Lower lobe of right lung (tissue), 2 donors: ENCODE measurements around the gene GRID1. TPM values are rescaled to one million over a fixed set of nuclear protein-coding genes. Genes with fewer than 3 reads are reported as not detected.

ENCODE experiments used
- ATAC-seq, 2 donors: fragments of 200-7000 bp; cut with Tn5 transposase; one replicate each; pipeline ENCODE4 v1.9.1; 2020 to 2022; ENCODE audit warnings: mild to moderate bottlenecking in 2 of 2, moderate library complexity in 2 of 2
- DNase-seq: peaks from one replicate; pipeline ENCODE4 v3.0.0-alpha.2; 2020
- H3K27ac ChIP-seq: fragments of 200-600 bp; one replicate; pipeline ENCODE4 v1.8.0; 2022
- H3K27me3 ChIP-seq: fragments of 200-600 bp; one replicate; pipeline ENCODE4 v1.8.0; 2022; ENCODE audit warnings: low read depth
- H3K36me3 ChIP-seq: fragments of 200-600 bp; one replicate; pipeline ENCODE4 v1.8.0; 2022; ENCODE audit warnings: mild to moderate bottlenecking
- H3K4me1 ChIP-seq: fragments of 200-600 bp; one replicate; pipeline ENCODE4 v1.8.0; 2022
- H3K4me3 ChIP-seq: fragments of 200-600 bp; one replicate; pipeline ENCODE4 v1.8.0; 2022; ENCODE audit warnings: mild to moderate bottlenecking
- H3K9me3 ChIP-seq: fragments of 200-600 bp; one replicate; pipeline ENCODE4 v1.8.0; 2022
- CTCF ChIP-seq: fragments of 200-600 bp; IDR thresholded peaks from one replicate; pipeline ENCODE4 v1.8.0; 2022; ENCODE audit warnings: antibody characterized with exemption, mild to moderate bottlenecking
- intact Hi-C: fragments of 100-400 bp; cut with DNase I; formaldehyde crosslinking; loops from one replicate; pipeline ENCODE4 v1.11.0; 2022
- total RNA-seq: library from RNA; stranded (reverse); fragmentation: NEBNext Ultra II Directional; extraction: Animal tissue kit (Norgen Biotek cat#: 25700); gene quantifications from one replicate; pipeline ENCODE4 v1.2.1, GENCODE V29; 2021
- donor health status: DM: no; HTN: yes; CAD: no; lungs with severe emphysema.

Gene GRID1
- total RNA-seq, 1 donor from 2014 or later = 2.5 TPM

- Histone ChIP-seq H3K4me1 (peaks cover 11% of the 10 kb centered on the region), H3K9me3 (no peaks in the 10 kb centered on the region), H3K36me3 (no peaks in the 10 kb centered on the region), H3K27me3 (peaks cover 24% of the 10 kb centered on the region), H3K4me3 (no peak overlapping the region), H3K27ac (no peak overlapping the region)
- intact Hi-C loops = no loop called here
- no peak for TF ChIP-seq CTCF
- DNase-seq (no peak), ATAC-seq (no peak)
Measured at GRCh38 chr10:86393862-86394455, 27.4 kb upstream of the GRID1 start.

- no peak for TF ChIP-seq CTCF
- Histone ChIP-seq H3K36me3 (no peaks in the 10 kb centered on the region), H3K4me3 (no peak overlapping the region), H3K9me3 (no peaks in the 10 kb centered on the region), H3K27me3 (peaks cover 27% of the 10 kb centered on the region), H3K27ac (no peak overlapping the region), H3K4me1 (peaks cover 11% of the 10 kb centered on the region)
- intact Hi-C loops = no loop called here
- ATAC-seq (no peak), DNase-seq (no peak)
Measured at GRCh38 chr10:86393362-86393761, 26.8 kb upstream of the GRID1 start.

GRCh38 chr10:86392723-86393094 is 26.1 kb upstream of the GRID1 start:
- intact Hi-C loops = no loop called here
- Histone ChIP-seq H3K36me3 (no peaks in the 10 kb centered on the region), H3K27ac (no peak overlapping the region), H3K9me3 (no peaks in the 10 kb centered on the region), H3K4me1 (peaks cover 11% of the 10 kb centered on the region), H3K4me3 (no peak overlapping the region), H3K27me3 (peaks cover 33% of the 10 kb centered on the region)
- DNase-seq (no peak), ATAC-seq (no peak)
- no peak for TF ChIP-seq CTCF

GRCh38 chr10:86391986-86392722 is 25.6 kb upstream of the GRID1 start:
- H3K9me3 ChIP-seq = no peaks in the 10 kb centered on the region
- DNase-seq (no peak), ATAC-seq (no peak)
- no peak overlapping the region for H3K27ac ChIP-seq
- no peak overlapping the region for H3K4me3 ChIP-seq
- no peaks in the 10 kb centered on the region for H3K36me3 ChIP-seq
- peaks cover 11% of the 10 kb centered on the region for H3K4me1 ChIP-seq
- H3K27me3 ChIP-seq = peaks cover 35% of the 10 kb centered on the region
- intact Hi-C loops = no loop called here
- no peak for TF ChIP-seq CTCF

- H3K27me3 ChIP-seq = peaks cover 35% of the 10 kb centered on the region
- intact Hi-C loops = no loop called here
- H3K36me3 ChIP-seq = no peaks in the 10 kb centered on the region
- peaks cover 11% of the 10 kb centered on the region for H3K4me1 ChIP-seq
- no peak for ATAC-seq
- no peak for TF ChIP-seq CTCF
- H3K27ac ChIP-seq = no peak overlapping the region
- no peak for DNase-seq
- H3K9me3 ChIP-seq = no peaks in the 10 kb centered on the region
- H3K4me3 ChIP-seq = no peak overlapping the region
Measured at GRCh38 chr10:86391236-86391840, 24.7 kb upstream of the GRID1 start.
